Esophagus (tissue), 2 donors: ENCODE data around the gene RIPPLY2. TPM values are rescaled to one million over a fixed set of nuclear protein-coding genes. Genes with fewer than 3 reads are reported as not detected.
"Not testable (repeated sequence)": the region's sequence is repeated elsewhere in the genome, so short reads cannot be mapped to it uniquely, and the experiment has no call there.

Experiments used
- H3K27ac ChIP-seq, 2 donors: one replicate each; pipeline ENCODE4 v1.5.1; 2013; ENCODE audit warnings: low read depth in 2 of 2, mild to moderate bottlenecking in 2 of 2, inconsistent platforms in 1 of 2, low read length in 1 of 2, moderate library complexity in 1 of 2
- H3K27me3 ChIP-seq, 2 donors: one replicate each; pipeline ENCODE4 v1.6.1; 2013; ENCODE audit warnings: low read length in 2 of 2, control low read depth in 1 of 2, mild to moderate bottlenecking in 1 of 2; ENCODE audit not compliant: insufficient read depth in 2 of 2, control insufficient read depth in 1 of 2
- H3K36me3 ChIP-seq, 2 donors: one replicate each; pipeline ENCODE4 v1.6.1; 2013; ENCODE audit warnings: low read length in 1 of 2; ENCODE audit not compliant: control insufficient read depth in 2 of 2, insufficient read depth in 2 of 2
- H3K4me1 ChIP-seq, 2 donors: one replicate each; pipeline ENCODE4 v1.6.1; 2013; ENCODE audit warnings: low read length in 1 of 2; ENCODE audit not compliant: control insufficient read depth in 2 of 2, insufficient read depth in 2 of 2
- H3K4me3 ChIP-seq, 2 donors: one replicate each; pipeline ENCODE4 v1.5.1; 2013; ENCODE audit warnings: low read length in 2 of 2, mild to moderate bottlenecking in 2 of 2, low read depth in 1 of 2, moderate library complexity in 1 of 2
- H3K9me3 ChIP-seq, 2 donors: one replicate each; pipeline ENCODE4 v1.6.1; 2013; ENCODE audit warnings: mild to moderate bottlenecking in 2 of 2, low read depth in 1 of 2, low read length in 1 of 2, moderate library complexity in 1 of 2; ENCODE audit not compliant: control insufficient read depth in 2 of 2, insufficient read depth in 1 of 2
- WGBS, 2 donors: extraction: QIAGEN DNeasy Blood & Tissue Kit; methylation state at CpG; one replicate each; pipeline ENCODE4 v1.1.7; 2013; 5-methylcytosine and 5-hydroxymethylcytosine counted together
- polyA plus RNA-seq, 2 donors: library from polyadenylated mRNA; stranded (reverse); fragments of 200-250 nt; gene quantifications; one replicate each; pipeline ENCODE4 v1.2.3, GENCODE V29; 2013
- donor health status: healthy with polysubstance abuse.
- donor health status: Bipolar disorder and iron deficiency.

RIPPLY2 gene
- polyA plus RNA-seq, 2 donors: 0.09 TPM; not detected in 1

- H3K27me3 ChIP-seq: no peaks in the 10 kb centered on the region
- H3K27ac ChIP-seq: no peak overlapping the region
- H3K4me1 ChIP-seq: no peaks in the 10 kb centered on the region
- WGBS, 2 donors: 70 to 86% methylated on average over 4 of the region's 4 CpGs
- no peaks in the 10 kb centered on the region for H3K36me3 ChIP-seq
- H3K4me3 ChIP-seq: no peak overlapping the region
- H3K9me3 ChIP-seq: no peaks in the 10 kb centered on the region
Observed at GRCh38 chr6:83891586-83891985, 38.4 kb downstream of the RIPPLY2 start.

- no peaks in the 10 kb centered on the region for H3K27me3 ChIP-seq
- no peaks in the 10 kb centered on the region for H3K36me3 ChIP-seq
- H3K27ac ChIP-seq: no peak overlapping the region
- no peaks in the 10 kb centered on the region for H3K9me3 ChIP-seq
- 78 to 95% methylated on average over 1 of the region's 1 CpG for WGBS, 2 donors
- no peaks in the 10 kb centered on the region for H3K4me1 ChIP-seq
- H3K4me3 ChIP-seq: no peak overlapping the region
Observed at GRCh38 chr6:83893024-83893423, 39.9 kb downstream of the RIPPLY2 start.

- H3K4me1 ChIP-seq, H3K4me3 ChIP-seq: not testable (repeated sequence)
- WGBS, 2 donors: no CpG with 5 or more reads among the region's 2 CpGs
Observed at GRCh38 chr6:83897094-83897493, 43.9 kb downstream of the RIPPLY2 start.

GRCh38 chr6:83901624-83902023 is 48.5 kb downstream of the RIPPLY2 start:
- Histone ChIP-seq H3K9me3 (no peaks in the 10 kb centered on the region), H3K4me3 (no peak overlapping the region), H3K27me3 (no peaks in the 10 kb centered on the region), H3K36me3 (no peaks in the 10 kb centered on the region), H3K4me1 (no peaks in the 10 kb centered on the region), H3K27ac (no peak overlapping the region)
- WGBS, 2 donors: 88% methylated on average over 1 of the region's 1 CpG

More at GRCh38 chr6:83897094-83897493, 43.9 kb downstream of the RIPPLY2 start:
- H3K27ac ChIP-seq, H3K27me3 ChIP-seq, H3K36me3 ChIP-seq, H3K9me3 ChIP-seq: not testable (repeated sequence)

- Histone ChIP-seq H3K36me3 (no peaks in the 10 kb centered on the region), H3K27ac (no peak overlapping the region), H3K9me3 (no peaks in the 10 kb centered on the region), H3K4me3 (no peak overlapping the region), H3K27me3 (no peaks in the 10 kb centered on the region), H3K4me1 (no peaks in the 10 kb centered on the region)
- 77 to 79% methylated on average over 4 of the region's 4 CpGs for WGBS, 2 donors
Observed at GRCh38 chr6:83904395-83904794, 51.2 kb downstream of the RIPPLY2 start.

- H3K36me3 ChIP-seq: no peaks in the 10 kb centered on the region
- H3K9me3 ChIP-seq: no peaks in the 10 kb centered on the region
- no peak overlapping the region for H3K27ac ChIP-seq
- H3K4me1 ChIP-seq: no peaks in the 10 kb centered on the region
- 97% methylated on average over 4 of the region's 4 CpGs for WGBS, 2 donors
- no peak overlapping the region for H3K4me3 ChIP-seq
- H3K27me3 ChIP-seq: no peaks in the 10 kb centered on the region
Observed at GRCh38 chr6:83905648-83906047, 52.5 kb downstream of the RIPPLY2 start.

Other genes starting within 250 kb of the RIPPLY2 start
- gene SNAP91, start 144.3 kb upstream of the RIPPLY2 start, polyA plus RNA-seq: under 1 TPM; 0.04 to 0.05 TPM
- gene CYB5R4, start 6.3 kb downstream of the RIPPLY2 start, polyA plus RNA-seq: 1 to 10 TPM; 2.8 to 8.1 TPM
- gene MRAP2, start 180.4 kb downstream of the RIPPLY2 start, polyA plus RNA-seq: under 1 TPM; 0.47 to 0.79 TPM